HepG2 (cell line): ENCODE measurements around the gene FMNL2.

ENCODE experiments used
- CBX5 ChIP-seq: sonication (generic); formaldehyde crosslinking; IDR thresholded peaks from 2 replicates; pipeline ENCODE4 v1.4.0; 2020; ENCODE audit warnings: missing genetic modification reagents, borderline replicate concordance
- KDM5B ChIP-seq: sonication (generic); formaldehyde crosslinking; IDR thresholded peaks from 2 replicates; pipeline ENCODE4 v1.4.0; 2020; ENCODE audit warnings: missing genetic modification reagents, mild to moderate bottlenecking, borderline replicate concordance
- MEIS2 ChIP-seq: sonication (generic); formaldehyde crosslinking; IDR thresholded peaks from 2 replicates; pipeline ENCODE4 v1.9.0; 2021; ENCODE audit warnings: mild to moderate bottlenecking, missing genetic modification reagents
- REST ChIP-seq, 2 experiments: IDR thresholded peaks; 2 replicates each; pipeline ENCODE4 v1.6.1; 2011 to 2012; ENCODE audit warnings: low read length in 2 of 2, borderline replicate concordance in 1 of 2, low read depth in 1 of 2, mild to moderate bottlenecking in 1 of 2, moderate library complexity in 1 of 2
- SP4 ChIP-seq: sonication (generic); formaldehyde crosslinking; IDR thresholded peaks from 2 replicates; pipeline ENCODE4 v1.8.1; 2023; ENCODE audit warnings: mild to moderate bottlenecking, missing genetic modification reagents
- TCF7L2 ChIP-seq: IDR thresholded peaks from 2 replicates; pipeline ENCODE4 v1.6.1; 2011; ENCODE audit warnings: mild to moderate bottlenecking, low read depth, low read length, moderate library complexity

GRCh38 chr2:152655880-152656279 is 320.9 kb downstream of the FMNL2 start:
- TF ChIP-seq REST (IDR thresholded peaks at IDR 0.05; ENCODE audit: borderline replicate concordance in 1 of 2, low read depth in 1 of 2, low read length in 2 of 2) (no peak), MEIS2 (CRISPR knock-in tag) (no peak), KDM5B (no peak), TCF7L2 (no peak), CBX5 (CRISPR knock-in tag) (no peak), SP4 (CRISPR knock-in tag) (no peak)
